ENCODE data around the gene TPCN2.

The TPCN2 gene

GRCh38 chr11:69065147-69065710, 16.5 kb downstream of the TPCN2 start:
- no peak overlapping the region for H3K4me3 ChIP-seq (ENCODE audit: low read depth, low read length)

DNA sequence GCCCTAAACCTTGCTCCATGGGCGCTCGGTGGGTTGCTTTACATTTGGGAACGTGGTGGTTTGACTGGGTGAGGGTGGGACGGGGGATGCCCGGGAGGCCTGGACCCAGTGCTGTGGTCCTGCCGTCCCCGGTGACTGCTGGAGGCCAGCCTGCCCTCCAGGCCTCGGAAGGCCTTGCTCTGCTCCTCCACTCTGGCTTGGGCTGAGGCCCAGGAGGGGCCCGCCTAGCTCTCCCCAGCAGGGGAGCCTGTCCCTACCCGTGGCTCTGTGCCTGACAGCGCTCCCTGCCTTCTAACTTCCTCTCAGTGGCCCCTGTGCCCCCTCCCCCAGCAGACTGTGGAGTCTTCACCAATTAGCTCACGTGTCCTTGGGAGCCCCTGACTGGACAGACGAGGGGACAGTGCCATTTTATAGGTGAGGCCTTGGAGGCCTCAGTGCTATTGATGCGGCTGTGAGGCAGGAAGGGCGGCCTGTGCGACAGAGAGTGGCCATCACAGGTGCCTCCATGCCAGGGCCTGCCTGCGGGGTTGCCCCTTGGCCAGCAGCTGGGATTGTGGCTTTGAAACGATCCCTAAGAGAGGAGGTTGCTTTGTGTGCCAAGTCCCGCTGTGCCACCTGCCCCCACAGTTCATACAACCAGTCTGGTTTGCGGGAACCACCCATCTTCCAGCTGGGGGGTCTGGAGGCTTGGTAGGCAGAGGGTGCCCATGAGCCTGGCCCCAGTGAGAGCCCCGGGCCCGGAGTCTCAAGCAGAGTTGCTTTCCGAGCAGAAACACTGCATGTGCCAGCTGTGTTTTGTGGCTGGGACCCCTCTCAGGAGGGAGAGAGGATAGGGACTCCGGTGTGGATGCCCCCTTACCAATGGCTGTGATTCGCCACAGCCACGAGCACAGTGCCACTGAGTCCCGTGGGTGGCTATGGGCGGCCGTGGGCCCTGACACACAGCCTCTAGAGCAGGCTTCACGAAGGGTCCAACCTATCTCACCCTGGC, 17.7 kb downstream of the TPCN2 start:
- H3K4me3 ChIP-seq (ENCODE audit: low read depth, low read length), result no peak overlapping the region
- no peak for TF ChIP-seq CTCF (IDR thresholded peaks at IDR 0.05; ENCODE audit: low read depth, low read length)

More at GRCh38 chr11:69065147-69065710, 16.5 kb downstream of the TPCN2 start:
- TF ChIP-seq CTCF (IDR thresholded peaks at IDR 0.05; ENCODE audit: low read depth, low read length), result no peak

- TF ChIP-seq CTCF (IDR thresholded peaks at IDR 0.05; ENCODE audit: low read depth, low read length), result no peak
- no peak overlapping the region for H3K4me3 ChIP-seq (ENCODE audit: low read depth, low read length)
Measured at GRCh38 chr11:69067200-69067599, 18.5 kb downstream of the TPCN2 start.

DNA sequence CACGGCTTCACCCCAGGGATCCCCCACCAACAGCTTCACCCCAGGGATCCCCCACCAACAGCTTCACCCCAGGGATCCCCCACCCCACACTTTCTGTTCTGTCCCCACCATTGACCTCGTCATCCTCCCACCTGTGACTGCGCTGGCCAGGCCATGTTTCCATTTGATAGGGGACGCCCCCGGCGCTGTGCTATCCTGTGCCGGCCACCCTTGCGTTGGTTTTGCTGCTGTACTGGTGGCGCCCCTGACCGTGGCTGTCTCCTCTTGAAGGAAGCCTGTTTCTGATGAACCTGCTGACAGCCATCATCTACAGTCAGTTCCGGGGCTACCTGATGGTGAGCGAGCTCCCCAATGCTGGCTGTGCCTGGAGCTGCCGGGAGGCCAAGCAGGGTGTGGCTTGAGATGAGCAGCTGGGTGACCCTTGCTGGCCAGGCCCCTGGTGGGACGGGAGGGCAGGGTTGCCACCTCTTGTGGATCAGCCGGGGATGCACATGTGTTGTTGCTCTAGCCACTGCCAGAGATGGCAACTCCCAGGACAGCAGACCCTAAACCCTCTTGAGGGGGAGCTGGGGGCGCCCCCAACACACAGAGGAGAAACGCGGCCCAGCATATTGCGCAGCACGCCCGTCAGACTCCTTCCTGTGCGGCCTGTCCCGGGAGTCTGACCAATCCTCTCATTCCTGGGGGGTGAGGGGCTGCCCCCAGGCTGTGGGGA, 22.5 kb downstream of the TPCN2 start:
- no peak overlapping the region for H3K4me3 ChIP-seq (ENCODE audit: low read depth, low read length)
- no peak for TF ChIP-seq CTCF (IDR thresholded peaks at IDR 0.05; ENCODE audit: low read depth, low read length)

DNA sequence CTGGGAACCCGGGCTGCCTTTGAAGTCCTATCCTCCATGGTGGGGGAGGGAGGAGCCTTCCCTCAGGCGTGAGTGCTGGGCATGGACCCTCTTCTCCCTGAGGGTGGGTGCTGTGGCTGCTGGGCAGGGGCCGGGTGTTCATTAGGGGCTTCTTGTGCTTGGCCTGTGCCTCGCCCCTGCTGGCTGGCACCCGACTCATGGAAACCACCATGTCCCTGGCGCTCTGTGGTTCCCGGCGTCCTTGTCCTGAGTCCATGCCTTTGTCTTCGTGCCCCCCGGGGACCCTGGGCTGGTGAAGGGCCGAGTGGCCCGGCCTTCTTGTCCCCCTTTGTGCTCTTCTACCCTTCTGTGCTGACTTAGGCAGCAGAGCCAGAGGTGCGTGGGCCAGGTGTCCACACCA, 23.2 kb downstream of the TPCN2 start:
- no peak for TF ChIP-seq CTCF (IDR thresholded peaks at IDR 0.05; ENCODE audit: low read depth, low read length)
- H3K4me3 ChIP-seq (ENCODE audit: low read depth, low read length), result no peak overlapping the region

- H3K4me3 ChIP-seq (ENCODE audit: low read depth, low read length), result no peak overlapping the region
- no peak for TF ChIP-seq CTCF (IDR thresholded peaks at IDR 0.05; ENCODE audit: low read depth, low read length)
Measured at GRCh38 chr11:69073469-69073868, 24.7 kb downstream of the TPCN2 start.

Measured in WI38 (cell line).